ENCODE data around the gene KCNMA1. TPM values are rescaled to one million over a fixed set of nuclear protein-coding genes. Genes with fewer than 3 reads are reported as not detected.

The KCNMA1 gene
- total and polyA plus RNA-seq, 4 experiments from 2014 or later = 0.26 TPM; not detected in 3

DNA sequence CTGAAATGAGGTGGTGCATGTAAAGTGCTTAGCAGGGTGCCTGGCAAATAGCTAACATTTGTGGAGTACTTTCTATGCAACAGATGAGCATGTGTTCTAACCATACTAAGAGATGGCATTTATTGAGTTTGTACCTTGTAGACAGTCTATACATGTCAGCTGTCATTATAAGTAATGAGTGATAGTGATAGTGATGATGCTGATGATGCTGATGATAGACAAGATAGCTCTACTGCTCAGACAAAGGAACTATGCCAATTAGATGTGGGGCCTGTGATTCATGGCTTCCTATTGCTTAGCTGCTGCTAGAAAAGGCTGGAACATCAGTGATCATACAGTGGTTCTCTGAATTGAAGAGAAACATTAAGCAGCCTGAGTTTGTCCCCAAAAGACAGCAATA, 585.8 kb downstream of the KCNMA1 start:
- Mint-ChIP-seq H3K4me1 (peaks cover 0 to 3% (median 0%) of the 10 kb centered on the region in 4 donors), H3K4me3 (no peak overlapping the region), H3K36me3 (no peaks in the 10 kb centered on the region), H3K9me3 (peaks cover 0 to 3% (median 0%) of the 10 kb centered on the region in 8 donors), H3K27ac (no peak overlapping the region), H3K27me3 (peaks cover 3 to 8% of the 10 kb centered on the region in 2 donors)
- no peak overlapping the region for H3K27ac ChIP-seq (ENCODE audit: low read depth, low read length)
- ChIA-PET CTCF (ENCODE audit: partially characterized antibody) (no interaction called here), POLR2A (ENCODE audit: partially characterized antibody) (no interaction called here)
- no peaks in the 10 kb centered on the region for H3K27me3 ChIP-seq (ENCODE audit: insufficient read depth, low read length)
- DNase-seq = no peak
- H3K4me1 ChIP-seq (ENCODE audit: insufficient read depth, low read length) = no peaks in the 10 kb centered on the region
- no peak overlapping the region for H3K4me3 ChIP-seq (ENCODE audit: low read length in 2 of 2)
- intact Hi-C loops (cut with micrococcal nuclease) = no loop called here
- H3K9me3 ChIP-seq (ENCODE audit: control insufficient read depth in 1 of 2, low read length in 2 of 2) = no peaks in the 10 kb centered on the region
- H3K36me3 ChIP-seq (ENCODE audit: insufficient read depth, low read length) = no peaks in the 10 kb centered on the region

DNA sequence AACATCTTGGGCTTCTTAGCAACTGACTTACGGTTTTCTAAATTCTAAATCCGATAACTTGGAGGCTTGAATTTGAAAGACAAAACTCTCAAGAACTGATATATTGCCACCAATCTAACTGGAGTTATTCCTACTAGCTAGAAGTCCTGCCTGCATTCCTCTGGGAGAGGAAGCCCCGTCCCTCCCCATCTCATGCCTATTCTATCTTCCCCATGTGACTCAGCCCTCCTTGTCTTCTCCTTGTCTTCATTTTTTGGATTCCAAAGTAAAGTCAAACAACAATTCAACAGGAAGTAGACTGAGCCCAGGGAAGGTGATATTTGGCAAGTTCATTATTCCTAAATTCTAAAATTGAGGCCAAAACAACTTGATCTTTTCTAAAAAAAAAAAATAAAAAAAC, 587.7 kb downstream of the KCNMA1 start:
- intact Hi-C loops (cut with micrococcal nuclease) = no loop called here
- no peaks in the 10 kb centered on the region for H3K9me3 Mint-ChIP-seq
- Histone ChIP-seq H3K27ac (ENCODE audit: low read depth, low read length) (no peak overlapping the region), H3K36me3 (ENCODE audit: insufficient read depth, low read length) (no peaks in the 10 kb centered on the region), H3K9me3 (ENCODE audit: control insufficient read depth in 1 of 2, low read length in 2 of 2) (no peaks in the 10 kb centered on the region), H3K27me3 (ENCODE audit: insufficient read depth, low read length) (no peaks in the 10 kb centered on the region), H3K4me3 (ENCODE audit: low read length in 2 of 2) (no peak overlapping the region), H3K4me1 (ENCODE audit: insufficient read depth, low read length) (no peaks in the 10 kb centered on the region)
- ChIA-PET CTCF (ENCODE audit: partially characterized antibody) (no interaction called here), POLR2A (ENCODE audit: partially characterized antibody) (no interaction called here)
- H3K27ac Mint-ChIP-seq = no peak overlapping the region
- H3K4me3 Mint-ChIP-seq = no peak overlapping the region
- H3K36me3 Mint-ChIP-seq = no peaks in the 10 kb centered on the region
- H3K27me3 Mint-ChIP-seq = peaks cover under 1 to 8% of the 10 kb centered on the region in 2 donors
- no peak for DNase-seq
- peaks cover 0 to 3% (median 0%) of the 10 kb centered on the region in 4 donors for H3K4me1 Mint-ChIP-seq

DNA sequence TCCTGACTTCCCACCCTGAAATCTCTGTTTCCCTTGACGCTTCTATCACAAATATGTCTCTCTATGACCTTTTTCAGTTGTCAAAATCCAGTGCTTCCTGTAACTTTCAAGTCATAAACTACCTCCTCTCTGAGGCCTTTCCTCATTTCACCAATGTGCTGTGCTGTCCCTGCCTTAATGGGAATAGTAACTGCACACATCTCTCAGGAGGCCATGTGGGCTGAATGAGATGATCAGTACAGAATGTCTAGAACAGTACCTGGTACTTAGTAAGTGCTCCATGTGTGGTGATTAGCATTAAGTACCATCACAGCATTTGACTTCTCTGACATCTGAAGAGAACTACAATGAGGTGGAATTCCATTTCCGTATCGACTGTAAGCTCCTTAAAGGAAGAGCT, 588.5 kb downstream of the KCNMA1 start:
- ChIA-PET POLR2A (ENCODE audit: partially characterized antibody) (no interaction called here), CTCF (ENCODE audit: partially characterized antibody) (interaction anchor here (1.0 kb wide), 1 partner anchor 16 kb away, joined by 3 read pairs; no protein-coding TSS in a partner anchor)
- peaks cover 0 to 3% (median 0%) of the 10 kb centered on the region in 4 donors for H3K4me1 Mint-ChIP-seq
- no peaks in the 10 kb centered on the region for H3K9me3 Mint-ChIP-seq
- peaks cover 2 to 7% of the 10 kb centered on the region in 2 donors for H3K27me3 Mint-ChIP-seq
- H3K27ac ChIP-seq (ENCODE audit: low read depth, low read length) = no peak overlapping the region
- no peak overlapping the region for H3K4me3 Mint-ChIP-seq
- no peaks in the 10 kb centered on the region for H3K9me3 ChIP-seq (ENCODE audit: control insufficient read depth in 1 of 2, low read length in 2 of 2)
- intact Hi-C loops (cut with micrococcal nuclease) = no loop called here
- no peak overlapping the region for H3K27ac Mint-ChIP-seq
- no peaks in the 10 kb centered on the region for H3K4me1 ChIP-seq (ENCODE audit: insufficient read depth, low read length)
- DNase-seq = no peak
- H3K36me3 ChIP-seq (ENCODE audit: insufficient read depth, low read length) = no peaks in the 10 kb centered on the region
- H3K4me3 ChIP-seq (ENCODE audit: low read length in 2 of 2) = no peak overlapping the region
- H3K27me3 ChIP-seq (ENCODE audit: insufficient read depth, low read length) = no peaks in the 10 kb centered on the region
- no peaks in the 10 kb centered on the region for H3K36me3 Mint-ChIP-seq

DNA sequence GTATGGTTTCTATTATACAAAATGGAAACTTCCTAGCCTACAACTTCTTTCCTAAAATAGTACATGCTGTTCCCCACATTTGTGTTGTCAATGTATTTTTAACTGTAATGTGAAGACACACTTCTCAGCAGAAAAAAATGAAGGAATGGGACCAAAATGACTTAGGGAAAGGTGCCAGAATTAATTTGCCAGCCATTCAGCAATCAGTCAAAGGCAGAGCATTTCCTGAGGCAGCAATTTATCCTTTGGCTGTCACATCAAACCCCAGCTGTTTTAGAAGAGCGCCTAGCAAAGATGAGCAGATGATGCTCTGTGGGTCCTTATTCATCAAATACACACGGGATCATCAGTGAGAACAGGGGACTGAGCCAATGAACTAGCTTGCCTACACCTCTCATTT, 592.5 kb downstream of the KCNMA1 start:
- Histone ChIP-seq H3K27ac (ENCODE audit: low read depth, low read length) (no peak overlapping the region), H3K4me1 (ENCODE audit: insufficient read depth, low read length) (peaks cover 6% of the 10 kb centered on the region), H3K4me3 (ENCODE audit: low read length in 2 of 2) (no peak overlapping the region), H3K27me3 (ENCODE audit: insufficient read depth, low read length) (no peaks in the 10 kb centered on the region), H3K36me3 (ENCODE audit: insufficient read depth, low read length) (no peaks in the 10 kb centered on the region), H3K9me3 (ENCODE audit: control insufficient read depth in 1 of 2, low read length in 2 of 2) (no peaks in the 10 kb centered on the region)
- peaks cover 0 to 2% (median 0%) of the 10 kb centered on the region in 8 donors for H3K9me3 Mint-ChIP-seq
- intact Hi-C loops (cut with micrococcal nuclease) = no loop called here
- CTCF ChIA-PET (ENCODE audit: partially characterized antibody) = no interaction called here
- POLR2A ChIA-PET (ENCODE audit: partially characterized antibody) = no interaction called here
- no peaks in the 10 kb centered on the region for H3K36me3 Mint-ChIP-seq
- H3K4me1 Mint-ChIP-seq = peaks cover 4 to 8% (median 7%) of the 10 kb centered on the region in 4 donors
- DNase-seq = no peak
- no peak overlapping the region for H3K4me3 Mint-ChIP-seq
- peaks cover 0 to 2% of the 10 kb centered on the region in 2 donors for H3K27me3 Mint-ChIP-seq
- no peak overlapping the region for H3K27ac Mint-ChIP-seq

DNA sequence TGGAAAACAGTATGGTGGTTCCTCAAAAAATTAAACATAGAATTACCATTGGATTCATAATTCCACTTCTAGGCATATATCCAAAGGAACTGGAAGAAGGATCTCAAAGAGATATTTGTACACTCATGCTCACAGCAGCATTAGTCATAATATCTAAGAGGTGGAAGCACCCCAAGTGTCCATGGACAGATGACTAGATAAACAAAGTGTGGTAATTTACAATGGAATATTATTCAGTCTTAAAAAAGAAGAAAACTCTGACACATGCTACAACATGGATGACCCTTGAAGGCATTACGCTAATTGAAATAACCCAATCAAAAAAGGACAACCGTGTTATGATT, 594.2 kb downstream of the KCNMA1 start:
- Mint-ChIP-seq H3K27me3 (peaks cover 0 to 2% of the 10 kb centered on the region in 2 donors), H3K9me3 (peaks cover 0 to 3% (median 0%) of the 10 kb centered on the region in 8 donors), H3K4me1 (peaks cover 4 to 8% (median 8%) of the 10 kb centered on the region in 4 donors), H3K36me3 (no peaks in the 10 kb centered on the region), H3K27ac (no peak overlapping the region), H3K4me3 (no peak overlapping the region)
- peaks cover 6% of the 10 kb centered on the region for H3K4me1 ChIP-seq (ENCODE audit: insufficient read depth, low read length)
- H3K36me3 ChIP-seq (ENCODE audit: insufficient read depth, low read length) = no peaks in the 10 kb centered on the region
- ChIA-PET CTCF (ENCODE audit: partially characterized antibody) (no interaction called here), POLR2A (ENCODE audit: partially characterized antibody) (no interaction called here)
- intact Hi-C loops (cut with micrococcal nuclease) = no loop called here
- H3K27me3 ChIP-seq (ENCODE audit: insufficient read depth, low read length) = no peaks in the 10 kb centered on the region
- no peak for DNase-seq
- H3K9me3 ChIP-seq (ENCODE audit: control insufficient read depth in 1 of 2, low read length in 2 of 2) = no peaks in the 10 kb centered on the region
- no peak overlapping the region for H3K4me3 ChIP-seq (ENCODE audit: low read length in 2 of 2)
- H3K27ac ChIP-seq (ENCODE audit: low read depth, low read length) = no peak overlapping the region

DNA sequence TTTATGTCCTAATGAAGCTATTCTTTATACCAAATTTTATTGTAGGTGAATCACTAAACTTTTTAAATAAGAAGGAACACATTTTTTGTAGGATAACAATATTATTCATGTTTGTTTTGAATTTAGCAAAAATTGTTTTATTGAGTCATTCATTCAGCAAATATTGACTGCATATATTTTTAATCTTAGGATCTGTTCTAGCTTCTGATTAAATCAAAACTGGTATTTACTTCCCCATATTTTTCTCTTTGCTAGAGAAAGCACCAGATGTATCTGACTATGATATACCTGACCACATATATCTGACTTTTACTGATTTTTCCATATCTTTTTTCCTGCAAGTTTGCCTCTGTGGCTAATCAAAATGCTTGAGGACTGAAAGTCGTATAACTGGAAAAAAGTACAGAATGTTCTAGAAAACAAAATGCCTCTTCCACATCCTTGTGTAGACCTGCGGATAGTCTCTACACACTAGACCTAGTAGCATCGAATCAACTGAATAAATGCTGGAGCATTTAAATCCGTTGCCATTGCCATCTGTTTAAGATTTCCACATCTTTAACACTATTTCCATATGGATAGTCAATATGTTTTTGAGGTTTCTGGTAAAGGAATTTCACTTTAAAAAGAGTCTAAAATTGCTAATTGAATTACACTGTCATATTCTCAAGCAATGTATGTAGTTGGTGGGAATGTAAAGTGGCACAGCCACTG, 594.7 kb downstream of the KCNMA1 start:
- no peaks in the 10 kb centered on the region for H3K36me3 Mint-ChIP-seq
- no peak overlapping the region for H3K4me3 ChIP-seq (ENCODE audit: low read length in 2 of 2)
- H3K27me3 Mint-ChIP-seq = peaks cover 0 to 2% of the 10 kb centered on the region in 2 donors
- no peak overlapping the region for H3K27ac Mint-ChIP-seq
- H3K4me3 Mint-ChIP-seq = no peak overlapping the region
- H3K4me1 ChIP-seq (ENCODE audit: insufficient read depth, low read length) = peaks cover 6% of the 10 kb centered on the region
- peaks cover 5 to 8% (median 8%) of the 10 kb centered on the region in 4 donors for H3K4me1 Mint-ChIP-seq
- POLR2A ChIA-PET (ENCODE audit: partially characterized antibody) = no interaction called here
- H3K27ac ChIP-seq (ENCODE audit: low read depth, low read length) = no peak overlapping the region
- no peak for DNase-seq
- intact Hi-C loops (cut with micrococcal nuclease) = no loop called here
- H3K27me3 ChIP-seq (ENCODE audit: insufficient read depth, low read length) = no peaks in the 10 kb centered on the region
- CTCF ChIA-PET (ENCODE audit: partially characterized antibody) = no interaction called here
- H3K9me3 ChIP-seq (ENCODE audit: control insufficient read depth in 1 of 2, low read length in 2 of 2) = no peaks in the 10 kb centered on the region
- H3K9me3 Mint-ChIP-seq = peaks cover 0 to 3% (median 0%) of the 10 kb centered on the region in 8 donors
- H3K36me3 ChIP-seq (ENCODE audit: insufficient read depth, low read length) = no peaks in the 10 kb centered on the region

DNA sequence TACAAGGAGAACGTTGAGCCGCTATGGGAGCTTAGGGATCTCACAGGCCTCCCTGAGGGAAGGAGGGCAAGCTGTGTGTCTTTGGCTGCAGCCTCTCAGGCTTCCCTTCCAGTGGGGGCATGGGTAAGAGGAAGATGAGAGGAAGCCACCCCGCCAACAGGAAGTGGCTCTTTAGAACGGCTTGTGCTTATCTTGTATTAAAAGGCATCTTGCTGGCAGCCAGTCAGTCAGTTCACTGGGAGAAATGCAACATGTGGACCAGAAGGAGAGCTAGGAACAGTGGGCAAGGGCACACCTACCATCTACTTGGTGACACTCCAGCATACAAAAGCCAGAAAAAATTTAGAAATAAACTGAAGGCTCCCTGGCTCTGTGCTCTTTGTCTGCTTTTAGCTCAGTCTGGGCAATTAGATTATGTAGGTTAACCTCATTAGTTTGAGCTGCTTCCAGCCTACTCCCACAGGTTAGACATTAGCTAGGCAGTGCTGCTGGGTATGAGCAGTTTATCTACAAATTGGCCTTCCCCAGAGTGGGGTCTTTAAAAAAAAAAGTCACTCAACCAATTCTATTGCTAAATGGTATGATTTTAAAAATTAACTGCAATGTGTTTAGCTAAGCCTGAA, 595.9 kb downstream of the KCNMA1 start:
- Mint-ChIP-seq H3K4me3 (peak overlapping the region; percentile 13 to 69 (median 20)), H3K27ac (peak overlapping the region in 6 of 7 donors; percentile 4 to 89 (median 51)), H3K36me3 (no peaks in the 10 kb centered on the region), H3K9me3 (peaks cover 0 to 3% (median 0%) of the 10 kb centered on the region in 8 donors), H3K4me1 (peaks cover 5 to 8% (median 8%) of the 10 kb centered on the region in 4 donors), H3K27me3 (peaks cover 0 to 2% of the 10 kb centered on the region in 2 donors)
- peak in 3 of 5 donors; percentile 5 to 29 (median 15) for DNase-seq
- CTCF ChIA-PET (ENCODE audit: partially characterized antibody) = no interaction called here
- POLR2A ChIA-PET (ENCODE audit: partially characterized antibody) = no interaction called here
- H3K4me3 ChIP-seq (ENCODE audit: low read length in 2 of 2) = no peak overlapping the region
- H3K9me3 ChIP-seq (ENCODE audit: control insufficient read depth in 1 of 2, low read length in 2 of 2) = no peaks in the 10 kb centered on the region
- H3K4me1 ChIP-seq (ENCODE audit: insufficient read depth, low read length) = peaks cover 6% of the 10 kb centered on the region
- H3K36me3 ChIP-seq (ENCODE audit: insufficient read depth, low read length) = no peaks in the 10 kb centered on the region
- intact Hi-C loops (cut with micrococcal nuclease) = no loop called here
- H3K27ac ChIP-seq (ENCODE audit: low read depth, low read length) = no peak overlapping the region
- no peaks in the 10 kb centered on the region for H3K27me3 ChIP-seq (ENCODE audit: insufficient read depth, low read length)

All from CD4-positive, alpha-beta memory T cell (primary cell).